Naive thymus-derived CD4-positive, alpha-beta T cell (primary cell): Measurements from ENCODE around the gene PFN4. TPM values are rescaled to one million over a fixed set of nuclear protein-coding genes. Genes with fewer than 3 reads are reported as not detected.

Source experiments
- ATAC-seq: fragments of 150-1000 bp; cut with Tn5 transposase; 2 replicates; pipeline ENCODE4 v1.10.0; 2021; ENCODE audit warnings: mild to moderate bottlenecking, moderate library complexity
- CTCF ChIA-PET: fragments of 350-600 bp; sonication (Branson Sonifier 250); formaldehyde crosslinking; loops from one replicate; lab custom pipeline; 2021; ENCODE audit warnings: antibody characterized with exemption; lab: Charles Lee
- POLR2A ChIA-PET: fragments of 350-600 bp; sonication (Branson Sonifier 250); formaldehyde crosslinking; loops from one replicate; lab custom pipeline; 2021; ENCODE audit warnings: antibody characterized with exemption, inconsistent platforms; lab: Charles Lee
- DNase-seq, 9 donors: peaks; one replicate each; pipeline versions ENCODE4 v3.0.0 to v3.0.0-alpha.2; 2020 to 2022; ENCODE audit warnings: mixed read lengths in 1 of 9
- H3K27ac ChIP-seq: one replicate; pipeline ENCODE4 v1.7.0; 2013; ENCODE audit warnings: mild to moderate bottlenecking, low read depth, low read length, moderate library complexity
- H3K27me3 ChIP-seq, 2 donors: one replicate each; pipeline ENCODE4 v1.7.0; 2013; ENCODE audit warnings: low read length in 2 of 2, mild to moderate bottlenecking in 2 of 2, moderate library complexity in 2 of 2; ENCODE audit not compliant: control insufficient read depth in 2 of 2, insufficient read depth in 2 of 2
- H3K36me3 ChIP-seq, 3 experiments: 1 replicate in 2 of 3; 2 replicates in 1 of 3; pipeline ENCODE4 v1.7.0; 2013; ENCODE audit warnings: low read length in 3 of 3, mild to moderate bottlenecking in 3 of 3, moderate library complexity in 1 of 3; ENCODE audit not compliant: insufficient read depth in 3 of 3, control insufficient read depth in 2 of 3
- H3K4me1 ChIP-seq, 2 donors: one replicate each; pipeline ENCODE4 v1.7.0; 2013; ENCODE audit warnings: low read length in 2 of 2, mild to moderate bottlenecking in 2 of 2, moderate library complexity in 1 of 2; ENCODE audit not compliant: control insufficient read depth in 2 of 2, insufficient read depth in 2 of 2
- H3K4me3 ChIP-seq: 2 replicates; pipeline ENCODE4 v1.7.0; 2013; ENCODE audit warnings: mild to moderate bottlenecking, low read length
- H3K9me3 ChIP-seq, 3 experiments: 1 replicate in 2 of 3; 2 replicates in 1 of 3; pipeline ENCODE4 v1.7.0; 2013; ENCODE audit warnings: low read length in 3 of 3; ENCODE audit not compliant: control insufficient read depth in 2 of 3
- H3K27ac Mint-ChIP-seq, 9 donors: one replicate each; pipeline ENCODE4 v1.8.0; 2020 to 2022; ENCODE audit warnings: mixed read lengths in 9 of 9, mild to moderate bottlenecking in 8 of 9, moderate library complexity in 5 of 9, inconsistent platforms in 2 of 9
- H3K27me3 Mint-ChIP-seq, 5 donors: one replicate each; pipeline ENCODE4 v1.8.0; 2021 to 2022; ENCODE audit warnings: mixed read lengths in 5 of 5, mild to moderate bottlenecking in 1 of 5
- H3K36me3 Mint-ChIP-seq, 5 donors: one replicate each; pipeline ENCODE4 v1.8.0; 2020 to 2022; ENCODE audit warnings: mixed read lengths in 5 of 5, mild to moderate bottlenecking in 3 of 5, inconsistent platforms in 1 of 5
- H3K4me1 Mint-ChIP-seq, 7 donors: one replicate each; pipeline ENCODE4 v1.8.0; 2020 to 2022; ENCODE audit warnings: mixed read lengths in 7 of 7, mild to moderate bottlenecking in 3 of 7, inconsistent platforms in 1 of 7
- H3K4me3 Mint-ChIP-seq, 10 donors: one replicate each; pipeline ENCODE4 v1.8.0; 2020 to 2022; ENCODE audit warnings: mild to moderate bottlenecking in 10 of 10, mixed read lengths in 10 of 10, moderate library complexity in 6 of 10, inconsistent platforms in 2 of 10
- H3K9me3 Mint-ChIP-seq, 11 donors: one replicate each; pipeline ENCODE4 v1.8.0; 2020 to 2022; ENCODE audit warnings: mixed read lengths in 11 of 11, mild to moderate bottlenecking in 4 of 11, inconsistent platforms in 1 of 11, moderate library complexity in 1 of 11
- intact Hi-C, 2 donors: fragments of 100-400 bp; cut with micrococcal nuclease; formaldehyde crosslinking; loops; one replicate each; pipeline ENCODE4 v1.15.1; 2023
- polyA plus RNA-seq, 2 donors: library from polyadenylated mRNA; unstranded; fragments of 300-500 nt; fragmentation: Illumina TruSeq; gene quantifications; one replicate each; pipeline ENCODE4 v1.2.3, GENCODE V29; 2021
- total RNA-seq, 6 experiments: library from RNA in 5 of 6; stranded (reverse) in 5 of 6; gene quantifications; 1 replicate in 5 of 6; 2 replicates in 1 of 6; pipeline ENCODE4 v1.2.3 and lab custom pipeline; 2021 to 2026

Gene PFN4
- total and polyA plus RNA-seq, 7 experiments from 2014 or later = not detected

DNA sequence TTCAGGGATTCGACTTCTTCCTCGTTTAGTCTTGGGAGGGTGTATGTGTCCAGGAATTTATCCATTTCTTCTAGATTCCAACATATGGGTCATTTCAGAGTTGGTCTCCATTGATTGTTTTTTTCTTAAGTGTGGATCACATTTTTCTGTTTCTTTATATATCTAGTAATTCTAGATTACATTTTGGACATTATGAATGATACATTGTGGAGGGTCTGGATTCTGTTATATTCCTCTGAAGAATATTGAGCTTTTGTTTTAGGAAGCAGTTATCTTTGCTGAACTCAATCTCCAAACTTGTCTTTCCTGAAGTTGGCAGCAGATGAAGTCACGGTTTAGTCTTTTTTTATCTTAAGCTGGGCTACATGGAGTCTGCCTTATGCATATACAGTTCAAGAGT lies 9.4 kb upstream of the PFN4 start:
- Mint-ChIP-seq H3K9me3 (peaks cover 0 to 23% (median 13%) of the 10 kb centered on the region in 11 donors), H3K4me3 (no peak overlapping the region), H3K36me3 (peaks cover 0 to 31% (median 16%) of the 10 kb centered on the region in 5 donors), H3K4me1 (peaks cover 0 to 14% (median 5%) of the 10 kb centered on the region in 7 donors), H3K27me3 (peaks cover 0 to 3% (median 0%) of the 10 kb centered on the region in 5 donors), H3K27ac (no peak overlapping the region)
- Histone ChIP-seq H3K9me3 (no peaks in the 10 kb centered on the region), H3K4me3 (no peak overlapping the region), H3K36me3 (no peaks in the 10 kb centered on the region), H3K27me3 (no peaks in the 10 kb centered on the region), H3K4me1 (no peaks in the 10 kb centered on the region), H3K27ac (no peak overlapping the region)
- ATAC-seq = no peak
- POLR2A ChIA-PET = no interaction called here
- intact Hi-C loops = no loop called here
- DNase-seq = no peak
- CTCF ChIA-PET = interaction anchor here (0.6 kb wide), 1 partner anchor 309 kb away, joined by 4 read pairs; no protein-coding TSS in a partner anchor

- H3K4me3 ChIP-seq = no peak overlapping the region
- no peaks in the 10 kb centered on the region for H3K9me3 ChIP-seq
- H3K4me1 ChIP-seq = peaks cover 0 to 5% of the 10 kb centered on the region in 2 donors
- H3K4me3 Mint-ChIP-seq = peak overlapping the region in 1 of 10 donors; percentile 21
- no peaks in the 10 kb centered on the region for H3K27me3 ChIP-seq
- peaks cover 0 to 5% (median 0%) of the 10 kb centered on the region in 5 donors for H3K27me3 Mint-ChIP-seq
- peaks cover 12 to 21% (median 15%) of the 10 kb centered on the region in 7 donors for H3K4me1 Mint-ChIP-seq
- no peak overlapping the region for H3K27ac ChIP-seq
- intact Hi-C loops = no loop called here
- peaks cover 0 to 1% (median 0%) of the 10 kb centered on the region in 11 donors for H3K9me3 Mint-ChIP-seq
- POLR2A ChIA-PET = interaction anchor here (0.5 kb wide), 1 partner anchor 36 kb away, joined by 4 read pairs; no protein-coding TSS in a partner anchor
- H3K36me3 Mint-ChIP-seq = peaks cover 0 to 17% (median 8%) of the 10 kb centered on the region in 5 donors
- ATAC-seq (no peak), DNase-seq (no peak)
- no peaks in the 10 kb centered on the region for H3K36me3 ChIP-seq
- CTCF ChIA-PET = no interaction called here
- no peak overlapping the region for H3K27ac Mint-ChIP-seq
These were observed 2.8 kb upstream of the PFN4 start for GRCh38 chr2:24125956-24126355.

DNA sequence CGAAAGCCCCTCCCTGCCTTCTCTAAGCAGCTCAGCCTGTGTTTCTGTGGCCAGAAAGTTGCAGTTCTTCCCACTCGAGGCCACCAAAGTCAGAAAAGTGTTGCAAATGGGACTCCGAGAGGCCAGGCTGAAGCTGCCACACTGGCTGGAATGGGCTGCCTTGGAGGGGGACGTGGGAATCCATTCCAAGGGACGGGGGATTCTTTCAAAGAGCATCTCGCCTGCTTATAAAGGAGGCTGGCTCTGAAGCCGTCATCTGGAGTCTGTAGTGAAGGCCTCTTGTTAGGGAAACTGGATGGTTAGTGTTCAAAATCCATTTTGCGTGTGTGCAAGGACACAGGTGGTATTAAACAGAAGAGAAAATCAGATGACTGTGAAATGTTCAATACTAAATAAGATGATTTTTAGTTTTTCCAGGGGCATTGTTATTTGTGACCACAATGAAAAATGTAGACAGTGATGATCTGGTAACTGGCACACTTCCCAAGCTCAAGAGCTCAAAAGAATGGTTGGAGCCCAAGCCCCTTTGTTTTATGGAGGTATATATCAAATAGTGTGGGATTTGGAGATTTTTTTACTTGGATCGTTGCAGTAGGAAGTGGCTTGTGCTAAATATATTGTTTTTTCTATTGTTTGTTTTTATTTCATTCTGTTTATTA lies 917 bp upstream of the PFN4 start:
- POLR2A ChIA-PET = no interaction called here
- Mint-ChIP-seq H3K4me1 (peaks cover 10 to 16% (median 15%) of the 10 kb centered on the region in 7 donors), H3K27ac (peak overlapping the region in 8 of 9 donors; percentile 36 to 79 (median 62)), H3K4me3 (peak overlapping the region; percentile 74 to 86 (median 80)), H3K27me3 (peaks cover 0 to 2% (median 0%) of the 10 kb centered on the region in 5 donors), H3K9me3 (no peaks in the 10 kb centered on the region), H3K36me3 (peaks cover 0 to 12% (median 8%) of the 10 kb centered on the region in 5 donors)
- H3K4me1 ChIP-seq = peaks cover 0 to 5% of the 10 kb centered on the region in 2 donors
- H3K36me3 ChIP-seq = no peaks in the 10 kb centered on the region
- no peaks in the 10 kb centered on the region for H3K9me3 ChIP-seq
- intact Hi-C loops = loop anchor here in 1 of 2 donors (1.0 to 5.0 kb wide), 2 partner anchors 48 to 77 kb away; partner anchors contain the start of genes FKBP1B, SF3B6 and WDCP
- ATAC-seq (no peak), DNase-seq (peak in 1 of 9 donors; percentile 22)
- H3K27me3 ChIP-seq = no peaks in the 10 kb centered on the region
- CTCF ChIA-PET = interaction anchor here (0.6 kb wide), 1 partner anchor 23 kb away, joined by 3 read pairs; no protein-coding TSS in a partner anchor
- H3K4me3 ChIP-seq = peak overlapping the region; percentile 56
- peak overlapping the region; percentile 49 for H3K27ac ChIP-seq

GRCh38 chr2:24122366-24123194 lies 554 bp downstream of the PFN4 start:
- ATAC-seq = no peak
- Mint-ChIP-seq H3K4me3 (peak overlapping the region; percentile 70 to 91 (median 82)), H3K9me3 (no peaks in the 10 kb centered on the region), H3K36me3 (peaks cover 0 to 7% (median 0%) of the 10 kb centered on the region in 5 donors), H3K27me3 (peaks cover 0 to 2% (median 0%) of the 10 kb centered on the region in 5 donors), H3K27ac (peak overlapping the region in 8 of 9 donors; percentile 22 to 78 (median 60)), H3K4me1 (peaks cover 6 to 15% (median 15%) of the 10 kb centered on the region in 7 donors)
- Histone ChIP-seq H3K27ac (peak overlapping the region; percentile 49), H3K36me3 (no peaks in the 10 kb centered on the region), H3K27me3 (no peaks in the 10 kb centered on the region), H3K9me3 (no peaks in the 10 kb centered on the region), H3K4me1 (peaks cover 0 to 5% of the 10 kb centered on the region in 2 donors), H3K4me3 (peak overlapping the region; percentile 56)
- intact Hi-C loops = loop anchor here in 1 of 2 donors (1.0 to 5.0 kb wide), 2 partner anchors 46 to 75 kb away; partner anchors contain the start of genes FKBP1B, SF3B6 and WDCP
- CTCF ChIA-PET = interaction anchor here (0.6 to 0.7 kb wide), 3 partner anchors 196 to 390 kb away, joined by 4 to 6 read pairs (median 4); no protein-coding TSS in a partner anchor
- POLR2A ChIA-PET = interaction anchor here (0.6 kb wide), 1 partner anchor 316 kb away, joined by 3 read pairs; no protein-coding TSS in a partner anchor
- peak in 1 of 9 donors; percentile 1 for DNase-seq

DNA sequence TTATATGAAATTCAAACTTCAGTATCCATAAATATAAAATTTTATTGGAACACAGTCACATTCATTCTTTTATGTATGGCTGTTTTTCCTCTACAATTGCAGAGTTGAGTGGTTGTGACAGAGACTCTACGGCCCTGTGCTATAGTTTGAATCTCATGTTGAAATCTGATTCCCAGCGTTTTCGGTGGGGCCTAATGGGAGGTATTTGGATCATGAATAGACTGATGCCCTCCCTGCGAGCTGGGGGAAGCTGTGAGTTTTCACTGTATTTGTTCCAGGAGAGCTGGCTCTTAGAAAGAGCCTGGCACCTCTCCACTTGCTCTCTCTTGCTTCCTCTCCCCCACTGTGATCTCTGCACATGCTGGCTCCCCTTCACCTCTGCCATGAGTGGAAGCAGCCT lies 1.7 kb downstream of the PFN4 start:
- H3K9me3 ChIP-seq = no peaks in the 10 kb centered on the region
- POLR2A ChIA-PET = interaction anchor here (1.2 kb wide), 1 partner anchor 51 kb away, joined by 5 read pairs; no protein-coding TSS in a partner anchor

DNA sequence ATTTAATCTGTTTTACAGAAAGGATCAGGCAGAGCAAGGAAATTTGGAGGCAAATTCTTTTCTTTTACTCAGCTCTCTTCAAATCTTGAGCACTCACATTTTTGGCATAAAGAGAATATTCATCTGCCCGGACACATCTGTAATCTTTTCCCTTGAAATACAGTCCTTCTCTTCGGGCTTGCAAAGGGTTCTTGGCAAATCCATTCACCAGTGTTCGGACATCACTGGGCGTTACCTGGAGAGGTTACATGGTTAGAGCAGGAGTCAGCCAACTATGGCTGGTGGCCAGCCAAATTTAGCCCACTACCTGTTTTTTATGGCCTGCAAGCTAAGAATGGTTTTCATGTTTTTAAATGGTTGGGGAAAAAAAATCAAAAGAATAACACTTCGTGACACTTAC lies 2.1 kb downstream of the PFN4 start:
- Histone ChIP-seq H3K27ac (no peak overlapping the region), H3K27me3 (no peaks in the 10 kb centered on the region), H3K36me3 (no peaks in the 10 kb centered on the region), H3K9me3 (no peaks in the 10 kb centered on the region), H3K4me1 (peaks cover 0 to 5% of the 10 kb centered on the region in 2 donors), H3K4me3 (no peak overlapping the region)
- peak overlapping the region in 2 of 10 donors; percentile 9 to 25 for H3K4me3 Mint-ChIP-seq
- POLR2A ChIA-PET = interaction anchor here (1.2 kb wide), 1 partner anchor 51 kb away, joined by 5 read pairs; no protein-coding TSS in a partner anchor
- no peak for DNase-seq
- CTCF ChIA-PET = no interaction called here
- no peak for ATAC-seq
- H3K27me3 Mint-ChIP-seq = peaks cover 0 to 2% (median 0%) of the 10 kb centered on the region in 5 donors
- no peaks in the 10 kb centered on the region for H3K9me3 Mint-ChIP-seq
- H3K4me1 Mint-ChIP-seq = peaks cover 6 to 15% (median 15%) of the 10 kb centered on the region in 7 donors
- intact Hi-C loops = loop anchor here in 1 of 2 donors (5.0 kb wide), 1 partner anchor 74 kb away; the partner anchor contains the start of genes FKBP1B and WDCP
- peak overlapping the region in 1 of 9 donors; percentile 5 for H3K27ac Mint-ChIP-seq
- peaks cover 0 to 3% (median 0%) of the 10 kb centered on the region in 5 donors for H3K36me3 Mint-ChIP-seq

More for the DNA sequence above, 1.7 kb downstream of the PFN4 start:
- no peaks in the 10 kb centered on the region for H3K27me3 ChIP-seq
- H3K36me3 ChIP-seq = no peaks in the 10 kb centered on the region
- ATAC-seq (no peak), DNase-seq (no peak)
- intact Hi-C loops = loop anchor here in 1 of 2 donors (5.0 kb wide), 1 partner anchor 74 kb away; the partner anchor contains the start of genes FKBP1B and WDCP
- CTCF ChIA-PET = no interaction called here
- peaks cover 6 to 15% (median 15%) of the 10 kb centered on the region in 7 donors for H3K4me1 Mint-ChIP-seq
- H3K9me3 Mint-ChIP-seq = no peaks in the 10 kb centered on the region
- H3K4me3 Mint-ChIP-seq = no peak overlapping the region
- H3K4me1 ChIP-seq = peaks cover 0 to 5% of the 10 kb centered on the region in 2 donors
- peaks cover 0 to 2% (median 0%) of the 10 kb centered on the region in 5 donors for H3K27me3 Mint-ChIP-seq
- H3K27ac Mint-ChIP-seq = peak overlapping the region in 2 of 9 donors; percentile 28 to 67
- H3K27ac ChIP-seq = no peak overlapping the region
- no peak overlapping the region for H3K4me3 ChIP-seq
- H3K36me3 Mint-ChIP-seq = peaks cover 0 to 3% (median 0%) of the 10 kb centered on the region in 5 donors
